BE2C (cell line): Measurements from ENCODE around the gene METTL1.

ENCODE experiments used
- DNase-seq: peaks from one replicate; pipeline ENCODE4 v3.0.0-alpha.2; 2020
- H3K27me3 ChIP-seq: fragments of 250-450 bp; sonication (Bioruptor Pico); 2 replicates; pipeline ENCODE4 v1.5.1; 2020; ENCODE audit warnings: mild to moderate bottlenecking
- H3K36me3 ChIP-seq: fragments of 250-450 bp; sonication (Bioruptor Pico); 2 replicates; pipeline ENCODE4 v1.5.1; 2020; ENCODE audit warnings: mild to moderate bottlenecking
- H3K4me1 ChIP-seq: fragments of 250-450 bp; sonication (Bioruptor Pico); 2 replicates; pipeline ENCODE4 v1.5.1; 2020
- H3K4me3 ChIP-seq: 2 replicates; pipeline ENCODE4 v1.5.1; 2011; ENCODE audit warnings: low read depth, low read length
- H3K9me3 ChIP-seq: fragments of 250-450 bp; sonication (Bioruptor Pico); 2 replicates; pipeline ENCODE4 v1.5.1; 2020
- TF ChIP-seq, protein P1 (sequence below): IDR thresholded peaks from 2 replicates; pipeline ENCODE4 v1.5.1; 2012; ENCODE audit warnings: mild to moderate bottlenecking, low read depth, low read length

Gene METTL1

DNA sequence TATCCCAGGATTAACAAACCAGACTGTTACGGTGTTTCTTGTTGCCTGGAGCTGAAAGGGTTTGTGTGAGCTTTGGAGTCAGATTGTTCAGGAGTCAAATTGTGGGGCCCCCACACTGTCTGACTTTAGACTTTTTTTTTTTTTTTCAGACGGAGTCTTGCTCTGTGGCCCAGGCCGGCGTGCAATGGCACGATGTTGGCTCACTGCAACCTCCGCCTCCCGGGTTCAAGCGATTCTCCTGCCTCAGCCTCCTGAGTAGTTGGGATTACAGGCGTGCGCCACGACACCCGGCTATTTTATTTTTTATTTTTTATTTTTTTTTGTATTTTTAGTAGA lies 11.5 kb upstream of the METTL1 start:
- no peaks in the 10 kb centered on the region for H3K27me3 ChIP-seq
- H3K36me3 ChIP-seq = peaks cover 32% of the 10 kb centered on the region
- no peaks in the 10 kb centered on the region for H3K4me1 ChIP-seq
- no peak for DNase-seq
- H3K9me3 ChIP-seq = no peaks in the 10 kb centered on the region; the same call in 1 of the 2 replicates
- peak overlapping the region; percentile 100 for H3K4me3 ChIP-seq
- TF ChIP-seq, protein P1, sequence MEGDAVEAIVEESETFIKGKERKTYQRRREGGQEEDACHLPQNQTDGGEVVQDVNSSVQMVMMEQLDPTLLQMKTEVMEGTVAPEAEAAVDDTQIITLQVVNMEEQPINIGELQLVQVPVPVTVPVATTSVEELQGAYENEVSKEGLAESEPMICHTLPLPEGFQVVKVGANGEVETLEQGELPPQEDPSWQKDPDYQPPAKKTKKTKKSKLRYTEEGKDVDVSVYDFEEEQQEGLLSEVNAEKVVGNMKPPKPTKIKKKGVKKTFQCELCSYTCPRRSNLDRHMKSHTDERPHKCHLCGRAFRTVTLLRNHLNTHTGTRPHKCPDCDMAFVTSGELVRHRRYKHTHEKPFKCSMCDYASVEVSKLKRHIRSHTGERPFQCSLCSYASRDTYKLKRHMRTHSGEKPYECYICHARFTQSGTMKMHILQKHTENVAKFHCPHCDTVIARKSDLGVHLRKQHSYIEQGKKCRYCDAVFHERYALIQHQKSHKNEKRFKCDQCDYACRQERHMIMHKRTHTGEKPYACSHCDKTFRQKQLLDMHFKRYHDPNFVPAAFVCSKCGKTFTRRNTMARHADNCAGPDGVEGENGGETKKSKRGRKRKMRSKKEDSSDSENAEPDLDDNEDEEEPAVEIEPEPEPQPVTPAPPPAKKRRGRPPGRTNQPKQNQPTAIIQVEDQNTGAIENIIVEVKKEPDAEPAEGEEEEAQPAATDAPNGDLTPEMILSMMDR = no peak

DNA sequence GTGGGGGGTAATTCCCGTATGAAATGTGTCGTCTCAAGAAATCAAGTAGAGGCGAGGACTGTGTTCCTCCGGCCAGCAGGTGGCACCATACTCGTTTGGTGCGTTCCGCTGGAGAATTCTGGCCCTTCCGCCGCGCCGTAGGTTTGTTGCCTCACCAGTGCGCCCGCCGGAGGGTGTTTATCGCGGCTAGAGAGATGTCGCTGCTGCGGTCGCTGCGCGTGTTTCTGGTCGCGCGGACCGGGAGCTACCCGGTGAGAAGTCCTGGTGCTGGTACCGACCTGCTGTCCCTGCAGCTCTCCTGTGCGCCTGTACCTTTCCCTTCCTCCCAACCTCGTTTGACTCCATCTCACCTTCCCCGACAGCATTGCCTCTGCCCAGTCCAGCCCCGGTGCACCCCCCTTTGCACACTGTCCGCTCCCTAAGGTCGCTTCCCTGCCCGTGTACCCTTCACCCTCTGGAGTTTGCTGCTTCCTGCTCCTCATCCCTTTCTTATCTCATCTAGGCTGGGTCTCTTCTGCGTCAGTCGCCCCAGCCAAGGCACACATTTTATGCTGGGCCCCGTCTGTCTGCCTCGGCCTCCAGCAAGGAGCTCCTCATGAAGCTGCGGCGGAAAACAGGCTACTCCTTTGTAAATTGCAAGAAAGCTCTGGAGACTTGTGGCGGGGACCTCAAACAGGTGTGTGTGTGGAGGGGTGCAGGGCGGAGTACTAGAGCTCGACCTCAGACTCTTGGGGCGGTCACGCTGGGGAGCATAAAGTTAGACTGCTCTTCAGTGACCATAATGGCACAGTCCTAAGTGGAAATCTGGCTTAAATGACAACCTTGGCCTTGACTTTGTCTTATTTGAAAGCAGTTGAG lies 10.9 kb upstream of the METTL1 start, which contains the start of gene TSFM:
Gene TSFM, plus strand, starts transcription at position 180 of the 858 bp plus-strand sequence. Its CDS starts 15 bp downstream, at position 195.
- TF ChIP-seq, protein P1 = peak; percentile 95
- Histone ChIP-seq H3K36me3 (peaks cover 28% of the 10 kb centered on the region), H3K4me1 (no peaks in the 10 kb centered on the region), H3K4me3 (peak within 1 kb of the TSS; percentile 100), H3K27me3 (no peaks in the 10 kb centered on the region), H3K9me3 (no peaks in the 10 kb centered on the region)
- peak; percentile 97 for DNase-seq

DNA sequence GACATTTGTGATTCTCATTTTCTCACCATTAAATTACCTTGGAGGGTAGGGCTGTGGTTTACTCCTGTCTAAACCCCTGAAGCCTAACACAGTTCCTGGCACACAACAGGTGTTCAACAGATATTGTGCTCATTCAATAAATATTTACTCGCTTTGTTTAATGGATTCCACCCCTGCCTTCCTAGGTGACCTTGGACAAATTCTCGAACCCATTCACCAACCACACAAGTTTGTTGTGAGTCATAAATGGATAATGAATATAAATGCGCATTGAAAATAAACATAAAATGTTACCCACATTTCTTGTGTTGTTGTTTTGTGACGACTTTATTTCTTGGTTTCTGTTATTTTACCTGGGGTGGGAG lies 10.3 kb upstream of the METTL1 start:
- H3K4me3 ChIP-seq = peak overlapping the region; percentile 100
- TF ChIP-seq, protein P1 = no peak
- no peak for DNase-seq

GRCh38 chr12:57781801-57782200 lies 9.9 kb upstream of the METTL1 start:
- Histone ChIP-seq H3K4me3 (no peak overlapping the region), H3K36me3 (peaks cover 18% of the 10 kb centered on the region), H3K27me3 (no peaks in the 10 kb centered on the region), H3K9me3 (no peaks in the 10 kb centered on the region), H3K4me1 (no peaks in the 10 kb centered on the region)
- TF ChIP-seq, protein P1 = no peak
- DNase-seq = no peak

More for the DNA sequence above, 10.3 kb upstream of the METTL1 start:
- Histone ChIP-seq H3K27me3 (no peaks in the 10 kb centered on the region), H3K4me1 (no peaks in the 10 kb centered on the region), H3K9me3 (no peaks in the 10 kb centered on the region), H3K36me3 (peaks cover 22% of the 10 kb centered on the region)

- Histone ChIP-seq H3K9me3 (no peaks in the 10 kb centered on the region), H3K36me3 (peaks cover 12% of the 10 kb centered on the region), H3K27me3 (no peaks in the 10 kb centered on the region), H3K4me3 (no peak overlapping the region), H3K4me1 (no peaks in the 10 kb centered on the region)
- no peak for DNase-seq
- TF ChIP-seq, protein P1 = no peak
These were observed 9.3 kb upstream of the METTL1 start for GRCh38 chr12:57781244-57781643.

GRCh38 chr12:57780284-57780897 lies 8.5 kb upstream of the METTL1 start:
- no peaks in the 10 kb centered on the region for H3K27me3 ChIP-seq
- DNase-seq = no peak
- TF ChIP-seq, protein P1 = no peak
- H3K4me1 ChIP-seq = no peaks in the 10 kb centered on the region
- H3K4me3 ChIP-seq = no peak overlapping the region
- no peaks in the 10 kb centered on the region for H3K9me3 ChIP-seq
- H3K36me3 ChIP-seq = peaks cover 5% of the 10 kb centered on the region
